ENCODE data around the gene PRKCE.

DNA sequence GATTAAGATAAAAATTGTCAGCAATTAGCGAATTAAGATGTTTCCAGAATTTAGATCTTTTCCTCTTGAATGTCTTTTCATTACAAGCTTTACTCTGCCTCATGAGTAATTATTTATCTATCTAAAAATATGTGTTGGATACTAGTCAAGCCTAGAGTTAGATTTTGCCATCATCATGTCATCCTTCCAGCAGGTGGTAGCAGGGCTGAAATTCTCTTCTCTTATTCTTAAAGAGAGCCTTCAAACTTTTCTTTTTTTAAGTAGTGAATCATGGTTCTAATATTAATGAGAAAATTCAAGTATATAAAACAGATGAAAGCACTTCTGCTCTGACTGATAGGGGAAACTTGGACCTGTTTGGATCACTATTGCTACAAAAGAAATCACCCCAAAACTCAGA is 405.1 kb downstream of the PRKCE start:
- TF ChIP-seq, protein P1, sequence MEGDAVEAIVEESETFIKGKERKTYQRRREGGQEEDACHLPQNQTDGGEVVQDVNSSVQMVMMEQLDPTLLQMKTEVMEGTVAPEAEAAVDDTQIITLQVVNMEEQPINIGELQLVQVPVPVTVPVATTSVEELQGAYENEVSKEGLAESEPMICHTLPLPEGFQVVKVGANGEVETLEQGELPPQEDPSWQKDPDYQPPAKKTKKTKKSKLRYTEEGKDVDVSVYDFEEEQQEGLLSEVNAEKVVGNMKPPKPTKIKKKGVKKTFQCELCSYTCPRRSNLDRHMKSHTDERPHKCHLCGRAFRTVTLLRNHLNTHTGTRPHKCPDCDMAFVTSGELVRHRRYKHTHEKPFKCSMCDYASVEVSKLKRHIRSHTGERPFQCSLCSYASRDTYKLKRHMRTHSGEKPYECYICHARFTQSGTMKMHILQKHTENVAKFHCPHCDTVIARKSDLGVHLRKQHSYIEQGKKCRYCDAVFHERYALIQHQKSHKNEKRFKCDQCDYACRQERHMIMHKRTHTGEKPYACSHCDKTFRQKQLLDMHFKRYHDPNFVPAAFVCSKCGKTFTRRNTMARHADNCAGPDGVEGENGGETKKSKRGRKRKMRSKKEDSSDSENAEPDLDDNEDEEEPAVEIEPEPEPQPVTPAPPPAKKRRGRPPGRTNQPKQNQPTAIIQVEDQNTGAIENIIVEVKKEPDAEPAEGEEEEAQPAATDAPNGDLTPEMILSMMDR (IDR thresholded peaks at IDR 0.05), result no peak
- TF ChIP-seq POLR2A (IDR thresholded peaks at IDR 0.05), result no peak
